Loucy (cell line): Measurements from ENCODE around the gene CDC37.
"Not testable (repeated sequence)": the region's sequence is repeated elsewhere in the genome, so short reads cannot be mapped to it uniquely, and the experiment has no call there.

Experiments used
- EZH2phosphoT487 ChIP-seq: fragments of 200-600 bp; IDR thresholded peaks from 2 replicates; pipeline ENCODE4 v1.6.1; 2018; ENCODE audit warnings: antibody characterized with exemption, mild to moderate bottlenecking, moderate library complexity, borderline replicate concordance
- TF ChIP-seq, protein P1 (sequence below): fragments of 200-600 bp; sonication (generic); conservative IDR thresholded peaks from 2 replicates; pipeline ENCODE4 v1.5.1; 2014; ENCODE audit warnings: mild to moderate bottlenecking, antibody characterized with exemption, low read length

DNA sequence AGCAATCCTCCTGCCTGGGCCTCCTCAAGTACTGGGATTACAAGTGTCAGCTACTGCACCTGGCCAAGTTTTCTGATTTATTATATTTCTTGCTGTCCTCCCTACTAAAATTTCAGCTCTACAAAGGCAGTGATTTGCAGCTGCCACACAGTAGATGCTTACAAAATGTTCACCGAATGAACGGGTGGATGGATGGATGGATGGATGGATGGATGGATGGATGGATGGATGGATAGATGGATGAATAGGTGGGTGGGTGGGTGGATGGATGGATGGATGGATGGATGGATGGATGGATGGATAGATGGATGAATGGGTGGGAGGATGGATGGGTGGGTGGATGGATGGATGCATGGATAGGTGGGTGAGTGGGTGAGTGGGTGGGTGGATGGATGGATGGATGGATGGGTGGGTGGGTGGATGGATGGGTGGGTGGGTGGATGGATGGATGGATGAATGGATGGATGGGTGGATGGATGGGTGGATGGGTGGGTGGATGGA is 26.2 kb downstream of the CDC37 start:
- TF ChIP-seq, protein P1, sequence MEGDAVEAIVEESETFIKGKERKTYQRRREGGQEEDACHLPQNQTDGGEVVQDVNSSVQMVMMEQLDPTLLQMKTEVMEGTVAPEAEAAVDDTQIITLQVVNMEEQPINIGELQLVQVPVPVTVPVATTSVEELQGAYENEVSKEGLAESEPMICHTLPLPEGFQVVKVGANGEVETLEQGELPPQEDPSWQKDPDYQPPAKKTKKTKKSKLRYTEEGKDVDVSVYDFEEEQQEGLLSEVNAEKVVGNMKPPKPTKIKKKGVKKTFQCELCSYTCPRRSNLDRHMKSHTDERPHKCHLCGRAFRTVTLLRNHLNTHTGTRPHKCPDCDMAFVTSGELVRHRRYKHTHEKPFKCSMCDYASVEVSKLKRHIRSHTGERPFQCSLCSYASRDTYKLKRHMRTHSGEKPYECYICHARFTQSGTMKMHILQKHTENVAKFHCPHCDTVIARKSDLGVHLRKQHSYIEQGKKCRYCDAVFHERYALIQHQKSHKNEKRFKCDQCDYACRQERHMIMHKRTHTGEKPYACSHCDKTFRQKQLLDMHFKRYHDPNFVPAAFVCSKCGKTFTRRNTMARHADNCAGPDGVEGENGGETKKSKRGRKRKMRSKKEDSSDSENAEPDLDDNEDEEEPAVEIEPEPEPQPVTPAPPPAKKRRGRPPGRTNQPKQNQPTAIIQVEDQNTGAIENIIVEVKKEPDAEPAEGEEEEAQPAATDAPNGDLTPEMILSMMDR = not testable (repeated sequence)
- TF ChIP-seq EZH2phosphoT487 = not testable (repeated sequence)
